ENCODE data around the gene LASP1.

LASP1 gene

GRCh38 chr17:38914741-38915638, 45.1 kb downstream of the LASP1 start:
- no peak overlapping the region for H3K4me3 ChIP-seq (ENCODE audit: low read depth, low read length)
- TF ChIP-seq CTCF (IDR thresholded peaks at IDR 0.05; ENCODE audit: borderline replicate concordance, insufficient read depth, low read depth, low read length) = no peak

- no peak for TF ChIP-seq CTCF (IDR thresholded peaks at IDR 0.05; ENCODE audit: borderline replicate concordance, insufficient read depth, low read depth, low read length)
- no peak overlapping the region for H3K4me3 ChIP-seq (ENCODE audit: low read depth, low read length)
These were observed 45.8 kb downstream of the LASP1 start for GRCh38 chr17:38915639-38915995.

GRCh38 chr17:38916771-38917170, 46.9 kb downstream of the LASP1 start:
- no peak for TF ChIP-seq CTCF (IDR thresholded peaks at IDR 0.05; ENCODE audit: borderline replicate concordance, insufficient read depth, low read depth, low read length)
- H3K4me3 ChIP-seq (ENCODE audit: low read depth, low read length) = no peak overlapping the region

- no peak for TF ChIP-seq CTCF (IDR thresholded peaks at IDR 0.05; ENCODE audit: borderline replicate concordance, insufficient read depth, low read depth, low read length)
- H3K4me3 ChIP-seq (ENCODE audit: low read depth, low read length) = no peak overlapping the region
These were observed 47.4 kb downstream of the LASP1 start for GRCh38 chr17:38917259-38917658.

- no peak overlapping the region for H3K4me3 ChIP-seq (ENCODE audit: low read depth, low read length)
- TF ChIP-seq CTCF (IDR thresholded peaks at IDR 0.05; ENCODE audit: borderline replicate concordance, insufficient read depth, low read depth, low read length) = no peak
These were observed 48.5 kb downstream of the LASP1 start for GRCh38 chr17:38918129-38918913.

GRCh38 chr17:38918916-38919315, 49.1 kb downstream of the LASP1 start:
- no peak overlapping the region for H3K4me3 ChIP-seq (ENCODE audit: low read depth, low read length)
- TF ChIP-seq CTCF (IDR thresholded peaks at IDR 0.05; ENCODE audit: borderline replicate concordance, insufficient read depth, low read depth, low read length) = no peak

All from GM12875 (cell line).